HepG2 (cell line): Measurements from ENCODE around the gene ZMYND19. TPM values are rescaled to one million over a fixed set of nuclear protein-coding genes. Genes with fewer than 3 reads are reported as not detected.
A peak's percentile ranks its signal among the peaks of the same experiment; 100 is the strongest.

ENCODE experiments used
- DNMT1 ChIP-seq: sonication (generic); formaldehyde crosslinking; IDR thresholded peaks from 2 replicates; pipeline ENCODE4 v1.5.1; 2020; ENCODE audit warnings: mild to moderate bottlenecking, missing genetic modification reagents
- GABPB1 ChIP-seq: IDR thresholded peaks from 2 replicates; pipeline ENCODE4 v1.6.1; 2016; ENCODE audit warnings: mild to moderate bottlenecking, missing genetic modification reagents, moderate library complexity, missing compliant biosample characterization
- MAZ ChIP-seq, 2 experiments: sonication (generic) in 1 of 2; formaldehyde crosslinking in 1 of 2; IDR thresholded peaks; 2 replicates each; pipeline versions ENCODE4 v1.5.0 to v1.6.1; 2012 to 2020; ENCODE audit warnings: low read depth in 2 of 2, mild to moderate bottlenecking in 2 of 2, borderline replicate concordance in 1 of 2, improper control_type of control experiment in 1 of 2, low read length in 1 of 2, missing genetic modification reagents in 1 of 2, moderate library complexity in 1 of 2
- MBD4 ChIP-seq: IDR thresholded peaks from 2 replicates; pipeline ENCODE4 v1.6.1; 2012; ENCODE audit warnings: low read length, inconsistent platforms, borderline replicate concordance
- MXD1 ChIP-seq: sonication (generic); formaldehyde crosslinking; IDR thresholded peaks from 2 replicates; pipeline ENCODE4 v1.4.0; 2020; ENCODE audit warnings: mild to moderate bottlenecking, missing genetic modification reagents
- MXD4 ChIP-seq: IDR thresholded peaks from 2 replicates; pipeline ENCODE4 v1.6.1; 2016; ENCODE audit warnings: mild to moderate bottlenecking, missing biosample characterization, missing genetic modification reagents
- SIN3B ChIP-seq: fragments of 150-350 bp; IDR thresholded peaks from 2 replicates; pipeline ENCODE4 v1.6.1; 2014; ENCODE audit warnings: low read length
- SP1 ChIP-seq, 2 experiments: fragments of 450-650 bp in 1 of 2; sonication (generic) in 1 of 2; formaldehyde crosslinking in 1 of 2; IDR thresholded peaks; 2 replicates each; pipeline versions ENCODE4 v1.4.0 to v1.6.1; 2016 to 2020; ENCODE audit warnings: missing genetic modification reagents in 1 of 2
- THAP11 ChIP-seq: IDR thresholded peaks from 2 replicates; pipeline ENCODE4 v1.6.1; 2016; ENCODE audit warnings: missing biosample characterization, missing genetic modification reagents
- TMF1 ChIP-seq: sonication (generic); formaldehyde crosslinking; IDR thresholded peaks from 2 replicates; pipeline ENCODE4 v1.8.1; 2022; ENCODE audit warnings: low read depth, missing genetic modification reagents
- ZBTB38 ChIP-seq: sonication (generic); formaldehyde crosslinking; IDR thresholded peaks from 2 replicates; pipeline ENCODE4 v1.5.1; 2020; ENCODE audit warnings: mild to moderate bottlenecking, missing genetic modification reagents
- ZFP41 ChIP-seq: sonication (generic); formaldehyde crosslinking; IDR thresholded peaks from 2 replicates; pipeline ENCODE4 v1.4.0; 2020; ENCODE audit warnings: mild to moderate bottlenecking, missing genetic modification reagents, borderline replicate concordance
- ZNF589 ChIP-seq: sonication (generic); formaldehyde crosslinking; conservative IDR thresholded peaks from 2 replicates; pipeline ENCODE4 v1.8.0; 2022; ENCODE audit warnings: mild to moderate bottlenecking, moderate library complexity, missing genetic modification reagents
- ZNF672 ChIP-seq: sonication (generic); formaldehyde crosslinking; IDR thresholded peaks from 2 replicates; pipeline ENCODE4 v1.8.1; 2022; ENCODE audit warnings: missing genetic modification reagents
- polyA plus RNA-seq, 8 experiments: library from polyadenylated mRNA; depleted of rRNA in 3 of 8; stranded (reverse) in 7 of 8; unstranded in 1 of 8; fragments of >200 nt; fragmentation: Illumina TruSeq in 4 of 8; extraction: Trizol in 4 of 8; gene quantifications; 2 replicates each; pipeline versions ENCODE4 v1.2.1 to v1.2.3, GENCODE V29; 2011 to 2016; ENCODE audit warnings: low read depth in 4 of 8, missing spikeins in 1 of 8, mixed read lengths in 1 of 8; ENCODE audit not compliant: insufficient read depth in 1 of 8
- total RNA-seq, 5 experiments: library from RNA; depleted of rRNA; stranded (reverse); fragments of >200 nt; fragmentation: Illumina TruSeq; extraction: Trizol; gene quantifications; 2 replicates each; pipeline ENCODE4 v1.2.3, GENCODE V29; 2016; ENCODE audit warnings: low read depth in 1 of 5
- TF ChIP-seq, protein P1 (sequence below): sonication (generic); formaldehyde crosslinking; IDR thresholded peaks from 2 replicates; pipeline ENCODE4 v1.4.0; 2020; ENCODE audit warnings: missing genetic modification reagents
- TF ChIP-seq, protein P2 (sequence below): sonication (generic); formaldehyde crosslinking; IDR thresholded peaks from 2 replicates; pipeline ENCODE4 v1.5.1; 2020; ENCODE audit warnings: missing genetic modification reagents, mild to moderate bottlenecking, borderline replicate concordance

Gene ZMYND19
- total and polyA plus RNA-seq, 2 of the 13 experiments (the other 11 are each of a cell fraction or from before 2014, with no cell fraction given), result 21.3 to 38.7 TPM

DNA sequence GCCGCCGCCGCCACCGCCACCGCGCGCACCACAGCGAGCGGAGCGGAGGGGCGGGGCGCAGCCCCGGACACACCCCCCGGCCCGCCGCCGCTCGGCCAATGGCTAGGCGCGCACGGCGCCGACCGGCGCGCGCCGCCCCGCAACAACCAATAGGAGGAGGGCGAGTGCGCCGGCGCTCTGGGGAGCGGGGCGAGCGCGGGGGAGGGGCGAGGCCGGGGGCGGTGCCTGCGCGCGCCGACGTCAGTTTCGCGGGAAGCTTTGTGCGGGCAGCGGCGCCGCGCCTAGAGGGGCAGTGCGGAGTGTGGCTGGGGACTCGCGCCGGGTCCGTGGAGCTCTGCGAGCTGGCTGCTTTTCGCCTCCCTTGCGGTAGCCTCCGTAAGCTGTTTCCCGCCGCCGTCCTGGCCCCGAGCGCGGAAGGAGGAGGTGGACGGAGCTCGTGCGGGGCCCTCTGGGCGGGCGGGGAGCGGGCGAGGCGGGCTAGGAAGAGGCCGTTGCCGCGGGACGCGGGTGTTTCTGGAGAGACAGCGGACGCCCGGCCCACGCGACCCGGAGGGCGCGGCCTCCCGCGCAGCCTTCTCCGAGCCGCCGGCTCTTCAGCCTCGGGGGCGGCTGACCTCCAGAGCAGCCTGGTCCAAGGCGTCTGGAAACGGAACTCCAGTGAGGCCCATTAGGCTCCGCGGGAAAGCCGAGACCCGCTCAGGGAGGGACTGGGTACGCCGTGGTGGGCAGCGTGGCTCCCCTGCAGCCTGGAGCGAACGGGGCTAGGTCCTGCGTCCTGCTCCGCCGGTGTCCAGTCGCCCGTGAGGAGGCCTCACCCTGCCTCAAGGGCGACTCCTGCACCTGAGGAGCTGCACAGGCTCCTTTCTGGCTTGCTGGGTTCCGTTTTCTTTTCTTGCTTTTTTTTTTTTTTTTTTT is at the start of gene ZMYND19 (continued):
- TF ChIP-seq DNMT1 (CRISPR knock-in tag) (0 out of 2 replicates have a peak, but pooled peaks have one; percentile 45), MXD4 (CRISPR knock-in tag) (peak; percentile 64; the same call in 1 of the 2 replicates), ZNF672 (CRISPR knock-in tag) (no peak), GABPB1 (CRISPR knock-in tag) (peak; percentile 45; the same call in 1 of the 2 replicates), ZBTB38 (peak; percentile 21; the same call in 1 of the 2 replicates), ZFP41 (CRISPR knock-in tag) (0 out of 2 replicates have a peak, but pooled peaks have one; percentile 44), MAZ (IDR thresholded peaks at IDR 0.05; ENCODE audit: borderline replicate concordance, low read depth, low read length) (no peak), MAZ (CRISPR knock-in tag; IDR thresholded peaks at IDR 0.05; ENCODE audit: low read depth) (0 out of 2 replicates have a peak, but pooled peaks have one; percentile 21), SIN3B (peak; percentile 69), MXD1 (CRISPR knock-in tag) (peak; percentile 70), SP1 (IDR thresholded peaks at IDR 0.05) (no peak), SP1 (CRISPR knock-in tag; IDR thresholded peaks at IDR 0.05) (peak; percentile 72), THAP11 (CRISPR knock-in tag) (peak; percentile 56), ZNF589 (CRISPR knock-in tag) (no peak), MBD4 (no peak), TMF1 (CRISPR knock-in tag) (0 out of 2 replicates have a peak, but pooled peaks have one; percentile 34)
- TF ChIP-seq, protein P1, sequence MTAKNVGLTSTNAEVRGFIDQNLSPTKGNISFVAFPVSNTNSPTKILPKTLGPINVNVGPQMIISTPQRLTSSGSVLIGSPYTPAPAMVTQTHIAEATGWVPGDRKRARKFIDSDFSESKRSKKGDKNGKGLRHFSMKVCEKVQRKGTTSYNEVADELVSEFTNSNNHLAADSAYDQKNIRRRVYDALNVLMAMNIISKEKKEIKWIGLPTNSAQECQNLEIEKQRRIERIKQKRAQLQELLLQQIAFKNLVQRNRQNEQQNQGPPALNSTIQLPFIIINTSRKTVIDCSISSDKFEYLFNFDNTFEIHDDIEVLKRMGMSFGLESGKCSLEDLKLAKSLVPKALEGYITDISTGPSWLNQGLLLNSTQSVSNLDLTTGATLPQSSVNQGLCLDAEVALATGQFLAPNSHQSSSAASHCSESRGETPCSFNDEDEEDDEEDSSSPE (CRISPR knock-in tag), result peak; percentile 91
- TF ChIP-seq, protein P2, sequence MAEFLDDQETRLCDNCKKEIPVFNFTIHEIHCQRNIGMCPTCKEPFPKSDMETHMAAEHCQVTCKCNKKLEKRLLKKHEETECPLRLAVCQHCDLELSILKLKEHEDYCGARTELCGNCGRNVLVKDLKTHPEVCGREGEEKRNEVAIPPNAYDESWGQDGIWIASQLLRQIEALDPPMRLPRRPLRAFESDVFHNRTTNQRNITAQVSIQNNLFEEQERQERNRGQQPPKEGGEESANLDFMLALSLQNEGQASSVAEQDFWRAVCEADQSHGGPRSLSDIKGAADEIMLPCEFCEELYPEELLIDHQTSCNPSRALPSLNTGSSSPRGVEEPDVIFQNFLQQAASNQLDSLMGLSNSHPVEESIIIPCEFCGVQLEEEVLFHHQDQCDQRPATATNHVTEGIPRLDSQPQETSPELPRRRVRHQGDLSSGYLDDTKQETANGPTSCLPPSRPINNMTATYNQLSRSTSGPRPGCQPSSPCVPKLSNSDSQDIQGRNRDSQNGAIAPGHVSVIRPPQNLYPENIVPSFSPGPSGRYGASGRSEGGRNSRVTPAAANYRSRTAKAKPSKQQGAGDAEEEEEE (CRISPR knock-in tag), result no peak
